Glutamatergic neuron (in vitro differentiated cells): ENCODE data around the gene PTTG2. TPM values are rescaled to one million over a fixed set of nuclear protein-coding genes. Genes with fewer than 3 reads are reported as not detected.
"Not testable (repeated sequence)": the region's sequence is repeated elsewhere in the genome, so short reads cannot be mapped to it uniquely, and the experiment has no call there.

Experiments
- DNase-seq: peaks from one replicate; pipeline ENCODE4 v3.0.0; 2022
- H3K27ac Mint-ChIP-seq: one replicate; pipeline ENCODE4 v1.8.0; 2020; ENCODE audit warnings: mild to moderate bottlenecking, mixed read lengths, inconsistent platforms; ENCODE audit not compliant: unreplicated experiment
- H3K27me3 Mint-ChIP-seq: one replicate; pipeline ENCODE4 v1.8.0; 2020; ENCODE audit warnings: mild to moderate bottlenecking, moderate library complexity, mixed read lengths, inconsistent platforms; ENCODE audit not compliant: unreplicated experiment
- H3K36me3 Mint-ChIP-seq: one replicate; pipeline ENCODE4 v1.8.0; 2020; ENCODE audit warnings: mild to moderate bottlenecking, mixed read lengths, inconsistent platforms; ENCODE audit not compliant: unreplicated experiment
- H3K4me1 Mint-ChIP-seq: one replicate; pipeline ENCODE4 v1.8.0; 2020; ENCODE audit warnings: mild to moderate bottlenecking, low read depth, mixed read lengths, inconsistent platforms; ENCODE audit not compliant: unreplicated experiment
- H3K4me3 Mint-ChIP-seq: one replicate; pipeline ENCODE4 v1.8.0; 2020; ENCODE audit warnings: mild to moderate bottlenecking, mixed read lengths, inconsistent platforms; ENCODE audit not compliant: unreplicated experiment
- H3K9me3 Mint-ChIP-seq: one replicate; pipeline ENCODE4 v1.8.0; 2020; ENCODE audit warnings: mild to moderate bottlenecking, moderate library complexity, mixed read lengths, inconsistent platforms; ENCODE audit not compliant: unreplicated experiment
- CTCF ChIP-seq: fragments of 200-600 bp; sonication (generic); IDR thresholded peaks from one replicate; pipeline ENCODE4 v1.5.0; 2021; ENCODE audit not compliant: partially characterized antibody, unreplicated experiment
- total RNA-seq: library from RNA; stranded (reverse); fragmentation: NEBNext Ultra II Directional; extraction: Animal tissue kit (Norgen Biotek cat#: 25700); gene quantifications from one replicate; pipeline ENCODE4 v1.2.1, GENCODE V29; 2021; ENCODE audit not compliant: unreplicated experiment

Gene PTTG2
- total RNA-seq, 1 donor from 2014 or later, result not detected

DNA sequence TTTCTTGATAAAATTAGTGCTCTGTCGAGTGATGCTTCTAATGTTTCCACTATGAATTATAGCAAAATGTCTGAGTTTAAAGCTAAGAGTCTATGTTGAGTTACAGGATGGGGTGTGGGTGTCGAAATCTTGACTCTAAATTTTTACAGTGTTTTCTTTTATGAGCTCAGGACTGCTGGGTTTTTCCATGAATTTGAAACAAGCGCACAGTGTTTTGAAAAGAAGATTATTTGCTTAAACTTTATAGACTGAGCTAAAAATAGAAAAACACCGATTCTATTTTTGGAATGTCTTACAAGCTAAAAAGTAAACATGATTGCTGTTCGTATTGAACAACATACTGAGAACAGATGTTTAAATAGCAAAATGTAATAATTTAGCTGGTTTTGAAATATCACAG lies 7.5 kb downstream of the PTTG2 start:
- Mint-ChIP-seq H3K27me3 (peaks cover 3% of the 10 kb centered on the region), H3K27ac (no peak overlapping the region), H3K4me1 (no peaks in the 10 kb centered on the region), H3K9me3 (peaks cover 2% of the 10 kb centered on the region), H3K36me3 (peaks cover 13% of the 10 kb centered on the region), H3K4me3 (no peak overlapping the region)
- no peak for DNase-seq
- no peak for TF ChIP-seq CTCF

GRCh38 chr4:37968747-37969146 lies 8.5 kb downstream of the PTTG2 start:
- peaks cover 13% of the 10 kb centered on the region for H3K36me3 Mint-ChIP-seq
- no peak for TF ChIP-seq CTCF
- no peaks in the 10 kb centered on the region for H3K4me1 Mint-ChIP-seq
- peaks cover 3% of the 10 kb centered on the region for H3K27me3 Mint-ChIP-seq
- H3K4me3 Mint-ChIP-seq, result no peak overlapping the region
- peaks cover 2% of the 10 kb centered on the region for H3K9me3 Mint-ChIP-seq
- H3K27ac Mint-ChIP-seq, result no peak overlapping the region
- DNase-seq, result no peak

DNA sequence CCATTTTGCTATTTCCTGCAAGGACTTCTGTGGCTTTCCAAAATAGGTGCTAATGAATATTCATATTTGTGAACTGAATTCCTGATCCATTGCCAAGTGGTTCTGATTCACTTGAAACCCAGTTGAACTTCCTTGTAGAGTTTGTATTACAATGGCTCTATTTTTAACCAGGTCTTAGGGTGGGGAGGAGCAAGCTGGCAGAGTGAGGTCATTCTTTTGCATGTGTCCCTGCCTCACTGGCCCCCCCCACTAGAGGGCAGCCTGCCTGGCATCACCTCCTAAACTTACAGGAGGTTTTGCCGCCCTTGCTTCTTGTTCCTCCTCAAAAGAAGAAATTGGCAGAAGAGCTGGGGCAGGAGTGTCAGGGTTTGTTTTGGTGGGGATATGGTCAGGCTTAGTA lies 10.5 kb downstream of the PTTG2 start:
- H3K27me3 Mint-ChIP-seq, result peaks cover 3% of the 10 kb centered on the region
- TF ChIP-seq CTCF, result no peak
- H3K36me3 Mint-ChIP-seq, result peaks cover 8% of the 10 kb centered on the region
- no peak overlapping the region for H3K27ac Mint-ChIP-seq
- DNase-seq, result no peak
- H3K4me1 Mint-ChIP-seq, result no peaks in the 10 kb centered on the region
- peaks cover 2% of the 10 kb centered on the region for H3K9me3 Mint-ChIP-seq
- no peak overlapping the region for H3K4me3 Mint-ChIP-seq

DNA sequence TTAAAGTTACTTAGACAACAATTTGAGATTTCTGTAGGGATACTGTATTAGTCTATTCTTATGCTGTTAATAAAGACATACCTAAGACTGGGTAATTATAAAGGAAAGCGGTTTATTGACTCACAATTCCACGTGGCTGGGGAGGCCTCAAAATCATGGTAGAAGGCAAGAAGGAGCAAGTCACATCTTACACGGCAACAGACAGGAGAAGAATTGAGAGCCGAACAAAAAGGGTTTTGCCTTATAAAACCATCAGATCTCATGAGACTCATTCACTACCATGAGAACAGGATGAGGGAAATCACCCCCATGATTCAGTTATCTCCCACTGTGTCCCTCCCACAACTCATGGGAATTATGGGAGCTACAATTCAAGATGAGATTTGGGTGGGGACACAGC lies 11.0 kb downstream of the PTTG2 start:
- DNase-seq, result no peak
- H3K4me1 Mint-ChIP-seq, result no peaks in the 10 kb centered on the region
- no peak for TF ChIP-seq CTCF
- H3K4me3 Mint-ChIP-seq, result no peak overlapping the region
- peaks cover 1% of the 10 kb centered on the region for H3K27me3 Mint-ChIP-seq
- H3K36me3 Mint-ChIP-seq, result peaks cover 8% of the 10 kb centered on the region
- H3K9me3 Mint-ChIP-seq, result peaks cover 2% of the 10 kb centered on the region
- no peak overlapping the region for H3K27ac Mint-ChIP-seq

GRCh38 chr4:37973441-37973840 lies 13.2 kb downstream of the PTTG2 start:
- Mint-ChIP-seq H3K27ac (no peak overlapping the region), H3K9me3 (peaks cover 2% of the 10 kb centered on the region), H3K36me3 (peaks cover 8% of the 10 kb centered on the region), H3K4me1 (no peaks in the 10 kb centered on the region), H3K4me3 (no peak overlapping the region), H3K27me3 (no peaks in the 10 kb centered on the region)
- no peak for DNase-seq
- no peak for TF ChIP-seq CTCF

DNA sequence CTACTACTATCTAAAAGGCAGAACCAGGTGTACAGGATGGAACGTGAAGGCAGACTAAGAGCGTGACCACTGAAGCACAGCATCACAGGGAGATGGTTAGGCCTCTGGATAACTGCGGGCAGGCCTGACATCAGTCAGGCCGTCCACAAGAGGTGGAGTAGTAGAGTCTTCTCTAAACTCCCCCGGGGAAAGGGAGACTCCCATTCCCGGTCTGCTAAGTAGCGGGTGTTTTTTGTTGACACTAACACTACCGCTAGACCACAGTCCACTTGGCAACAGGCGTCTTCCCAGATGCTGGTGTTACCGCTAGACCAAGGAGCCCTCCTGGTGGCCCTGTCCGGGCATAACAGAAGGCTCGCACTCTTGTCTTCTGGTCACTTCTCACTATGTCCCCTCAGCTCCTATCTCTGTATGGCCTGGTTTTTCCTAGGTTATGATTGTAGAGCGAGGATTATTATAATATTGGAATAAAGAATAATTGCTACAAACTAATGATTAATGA lies 15.2 kb downstream of the PTTG2 start:
- not testable (repeated sequence) for DNase-seq, H3K4me3 Mint-ChIP-seq, H3K9me3 Mint-ChIP-seq, H3K27ac Mint-ChIP-seq, H3K4me1 Mint-ChIP-seq, H3K27me3 Mint-ChIP-seq, H3K36me3 Mint-ChIP-seq
